ENCODE measurements around the gene VAV2.

Gene VAV2

DNA sequence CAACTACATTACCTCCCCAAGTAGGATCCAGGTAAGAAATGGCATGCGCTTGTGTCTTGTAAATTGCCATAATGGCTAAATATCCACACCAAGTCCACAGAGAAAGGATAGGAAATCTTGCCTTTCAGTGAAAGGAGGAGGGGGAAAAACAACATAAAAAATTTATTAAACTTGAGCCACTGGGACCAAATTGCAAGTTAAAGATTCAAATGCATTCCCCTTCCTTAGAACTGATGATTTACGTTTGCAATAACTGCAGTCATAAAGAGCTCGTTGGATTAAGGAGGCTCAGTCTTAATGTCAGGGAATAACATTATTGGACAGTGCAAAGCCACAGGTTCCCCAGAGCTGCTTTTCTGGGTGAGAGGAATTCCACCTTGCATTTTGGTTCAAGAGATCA lies 161.4 kb downstream of the VAV2 start:
- DNase-seq = no peak

DNA sequence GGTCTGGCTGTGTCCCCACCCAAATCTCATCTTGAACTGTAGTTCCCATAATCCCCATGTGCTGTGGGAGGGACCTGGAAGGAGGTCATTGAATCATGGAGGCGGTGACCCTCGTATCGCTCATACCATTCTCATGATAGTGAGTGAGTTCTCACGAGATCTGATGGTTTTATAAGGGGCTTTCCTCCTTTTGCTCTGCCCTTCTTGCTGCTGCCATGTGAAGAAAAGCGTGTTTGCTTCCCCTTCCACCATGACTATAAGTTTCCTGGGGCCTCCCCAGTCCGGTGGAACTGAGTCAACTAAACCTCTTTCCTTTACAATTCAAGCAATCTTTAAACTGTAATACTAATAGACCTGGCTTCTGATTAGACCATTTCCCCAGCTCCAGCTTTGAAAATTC lies 161.8 kb downstream of the VAV2 start:
- no peak for DNase-seq

DNA sequence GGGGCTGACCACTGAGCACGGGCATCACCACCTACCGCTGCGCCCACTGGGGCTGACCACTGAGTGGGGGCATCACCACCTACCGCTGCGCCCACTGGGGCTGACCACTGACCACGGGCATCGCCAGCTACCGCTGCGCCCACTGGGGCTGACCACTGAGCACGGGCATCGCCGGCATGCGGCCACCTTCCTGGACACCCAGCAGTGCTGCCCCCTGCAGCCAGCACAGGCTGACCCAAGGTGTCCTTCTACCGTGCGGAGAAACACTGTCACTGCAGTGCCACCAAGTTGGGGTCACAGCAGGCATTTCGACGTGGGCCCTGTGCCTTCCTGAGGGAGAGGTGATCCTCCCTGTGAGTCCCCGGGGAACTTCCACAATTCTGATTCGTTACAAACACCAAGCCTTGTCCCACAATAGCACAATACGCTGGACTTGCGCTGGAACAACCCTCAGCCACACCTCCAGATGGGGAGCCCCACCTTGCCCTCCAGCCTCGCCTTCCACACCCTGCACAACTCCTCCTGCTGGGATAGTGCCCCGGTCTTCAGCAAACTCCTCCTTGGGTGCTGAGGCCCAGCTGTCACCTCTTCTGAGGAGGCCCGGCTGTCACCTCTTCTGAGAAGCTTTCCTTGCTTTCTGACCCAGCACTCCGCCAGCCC lies 163.7 kb downstream of the VAV2 start:
- DNase-seq = no peak

DNA sequence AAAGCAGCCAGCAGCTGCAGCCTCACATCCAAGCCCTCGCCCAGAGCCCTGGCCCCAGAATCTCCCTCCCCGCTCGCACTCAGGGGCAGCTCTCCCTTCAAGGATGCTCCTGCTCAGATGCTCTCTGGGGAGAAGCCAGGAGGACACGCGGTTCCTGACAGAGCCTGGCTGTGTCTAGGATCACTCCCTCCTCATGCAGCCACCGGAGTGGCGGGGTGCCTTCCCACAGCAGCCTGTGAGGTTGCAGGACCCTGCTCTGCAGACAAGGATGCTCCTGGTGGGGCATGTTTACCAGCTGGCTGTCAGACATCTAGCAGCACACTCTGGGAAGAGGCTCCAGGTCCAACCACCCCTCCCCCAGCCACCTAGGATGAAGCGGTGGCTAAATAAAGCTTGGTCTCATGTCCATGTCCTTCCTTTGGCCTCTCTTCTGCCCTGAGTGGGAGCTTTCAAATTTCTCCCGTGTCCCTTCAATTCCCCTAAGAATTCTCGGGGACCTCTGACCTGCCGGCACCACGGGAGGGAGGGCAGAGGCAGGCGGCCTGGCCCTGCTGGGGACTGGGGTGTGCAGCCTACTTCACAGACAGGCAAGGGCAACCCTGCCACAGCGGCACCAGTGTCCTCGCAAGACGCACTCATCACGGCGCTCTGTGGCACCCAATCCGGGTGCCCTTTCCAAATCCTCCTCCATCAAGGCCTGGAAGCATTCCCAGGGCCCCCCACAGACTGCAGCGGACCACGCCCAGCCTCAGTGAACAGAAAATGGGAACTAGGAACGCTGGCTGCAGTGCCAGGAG lies 165.6 kb downstream of the VAV2 start:
- no peak for DNase-seq

DNA sequence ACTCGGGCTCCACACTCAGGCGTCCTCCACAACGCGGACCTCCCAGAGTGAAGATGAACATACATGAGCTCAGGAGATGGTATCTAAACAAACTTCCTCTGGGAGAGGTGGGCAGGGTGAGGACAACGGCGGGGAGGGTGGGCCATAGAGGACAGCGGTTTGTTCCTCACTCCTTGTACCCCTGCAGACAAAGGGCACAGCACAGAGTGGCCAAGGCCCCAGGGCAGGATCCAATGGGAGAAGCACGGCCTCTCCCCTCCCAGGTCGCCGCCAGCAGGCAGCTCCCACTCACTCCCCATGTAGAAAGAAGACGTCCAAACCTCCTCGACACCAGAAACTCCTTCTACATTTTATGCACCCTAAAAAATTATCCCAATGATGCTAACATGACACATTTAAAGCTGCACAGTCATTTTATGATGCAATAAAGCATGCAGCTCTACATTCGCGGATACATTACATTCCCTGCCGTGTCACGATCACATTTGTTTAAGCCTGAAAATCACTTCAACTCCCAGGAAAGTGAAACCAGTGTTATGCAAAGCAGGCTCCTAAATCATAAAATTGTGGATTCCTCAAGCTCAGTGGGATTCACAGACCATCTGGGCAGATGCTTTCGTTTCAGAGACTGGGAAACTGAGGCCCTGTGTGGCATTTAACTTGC lies 166.4 kb downstream of the VAV2 start:
- no peak for DNase-seq

DNA sequence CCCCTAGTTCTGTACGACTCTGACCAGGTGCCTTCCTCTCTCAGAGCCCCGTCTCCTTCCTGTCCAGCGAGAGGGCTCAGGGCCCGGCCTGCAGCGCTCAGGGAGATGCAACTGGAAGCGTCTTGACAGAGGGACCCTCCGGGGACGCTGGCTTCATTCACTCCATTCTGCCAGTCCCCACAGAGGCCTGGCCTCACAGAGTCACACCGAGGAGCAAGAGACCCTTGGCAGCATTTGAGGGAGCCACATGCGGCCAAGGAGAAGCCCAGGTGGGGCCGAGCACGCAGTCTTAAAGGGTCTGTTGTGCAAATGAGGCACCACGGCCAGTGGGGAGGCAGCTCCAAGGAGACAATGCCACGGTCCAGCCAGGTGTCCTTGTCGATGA lies 167.3 kb downstream of the VAV2 start:
- no peak for DNase-seq

DNA sequence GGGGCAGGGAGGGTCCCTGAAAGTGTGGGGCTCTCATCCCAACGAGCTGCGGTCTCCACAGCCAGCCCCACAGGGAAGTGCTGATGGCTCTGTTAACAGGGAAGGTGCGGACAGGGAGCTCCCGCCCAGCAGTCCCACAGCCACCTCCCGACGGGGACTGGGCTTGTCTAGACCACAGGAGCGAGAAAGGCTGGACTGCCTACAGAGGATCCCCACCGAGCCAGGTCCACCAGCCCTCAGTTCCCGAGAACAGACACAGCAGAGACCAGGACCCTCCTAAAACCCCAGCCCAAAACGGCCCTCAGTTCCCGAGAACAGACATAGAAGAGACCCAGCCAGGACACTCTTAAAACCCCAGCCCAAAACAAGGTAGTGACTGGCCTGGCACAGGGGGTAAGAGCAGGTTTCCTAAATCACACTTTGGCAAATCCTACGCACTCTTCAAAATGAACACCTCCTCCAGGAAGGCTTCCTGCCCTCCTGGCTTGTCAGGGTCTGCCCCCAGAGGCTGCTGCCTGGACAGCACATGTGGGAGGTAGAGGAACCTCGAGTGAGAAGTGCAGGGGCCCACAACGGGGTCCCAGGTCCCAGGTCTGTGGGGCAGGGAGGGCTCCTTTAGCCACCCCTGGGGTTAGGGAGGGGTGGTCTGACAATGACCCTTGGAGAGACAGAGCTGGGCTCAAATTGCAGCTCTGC lies 167.9 kb downstream of the VAV2 start:
- DNase-seq = no peak

DNA sequence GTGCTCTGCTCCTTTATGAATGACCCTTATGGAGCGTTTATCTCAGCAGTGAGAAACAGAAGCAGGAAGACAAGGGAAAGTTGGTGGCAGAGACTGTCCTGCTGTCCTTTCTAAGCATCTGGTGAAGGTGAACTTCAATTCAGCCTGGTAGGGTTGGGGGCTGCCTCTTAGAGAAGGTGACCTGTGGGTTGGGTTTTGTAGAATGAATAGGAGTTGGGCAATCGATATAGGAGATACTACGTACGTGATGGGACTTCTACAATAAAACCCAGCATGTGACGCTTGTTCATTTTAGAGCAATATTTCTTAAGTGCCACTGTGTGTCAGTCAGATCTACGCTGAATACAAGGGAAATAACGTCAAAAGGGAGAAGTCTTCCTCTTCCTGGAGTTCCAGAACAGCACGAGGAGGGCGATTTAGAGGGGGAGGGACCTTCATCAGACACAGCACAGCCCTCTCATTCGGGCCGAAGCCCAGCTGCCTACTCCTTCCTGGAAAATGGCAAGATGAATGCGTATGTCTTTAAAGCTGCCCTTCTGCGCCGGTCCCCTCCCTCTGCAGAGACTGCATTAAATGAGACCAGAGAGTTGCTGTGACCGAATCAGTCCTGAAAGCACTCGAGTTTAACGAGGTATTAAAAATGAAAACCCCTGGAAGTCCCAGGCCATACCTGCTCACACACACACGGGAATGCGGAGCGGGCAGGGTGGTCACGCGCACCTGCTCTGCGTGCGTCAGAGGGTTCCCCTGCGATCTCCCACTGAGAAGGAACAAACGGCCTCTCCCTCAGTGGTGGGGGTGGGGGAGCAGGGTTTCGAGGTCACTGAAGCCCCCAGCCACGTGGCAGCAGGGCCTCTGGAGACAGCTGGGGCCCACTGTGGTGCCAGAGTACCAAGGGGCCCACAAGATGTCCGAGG lies 168.7 kb downstream of the VAV2 start:
- no peak for DNase-seq

DNA sequence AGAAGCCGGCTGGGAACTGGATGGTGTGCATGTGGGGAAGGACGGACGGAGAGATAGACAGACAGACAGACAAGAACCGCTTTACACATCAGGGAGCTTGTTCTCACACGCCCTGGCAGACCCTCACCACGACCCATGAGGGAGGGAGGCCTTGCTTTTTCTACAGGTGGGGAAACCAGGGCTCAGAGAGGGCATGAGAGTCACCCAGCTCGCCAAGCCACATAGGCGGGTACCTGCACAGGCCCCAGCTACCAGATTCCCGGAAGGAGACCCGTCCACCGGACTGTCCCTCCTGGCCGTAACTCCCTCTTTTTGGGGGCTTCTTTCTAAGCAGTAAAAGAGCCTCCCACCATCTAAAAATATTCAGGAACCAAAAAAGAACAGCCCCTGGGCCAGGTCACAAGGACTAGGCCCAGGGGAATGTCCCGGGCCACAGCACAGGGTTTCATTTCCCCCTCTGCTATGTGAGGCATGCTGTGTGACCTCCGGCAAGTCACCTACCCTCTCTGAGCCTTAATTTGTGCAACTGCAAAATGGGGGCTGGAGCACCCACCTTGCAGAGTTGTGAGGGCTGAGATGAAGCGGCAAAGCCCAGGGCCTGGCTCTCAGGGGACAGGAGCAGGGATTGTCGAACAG lies 169.6 kb downstream of the VAV2 start:
- DNase-seq = no peak

DNA sequence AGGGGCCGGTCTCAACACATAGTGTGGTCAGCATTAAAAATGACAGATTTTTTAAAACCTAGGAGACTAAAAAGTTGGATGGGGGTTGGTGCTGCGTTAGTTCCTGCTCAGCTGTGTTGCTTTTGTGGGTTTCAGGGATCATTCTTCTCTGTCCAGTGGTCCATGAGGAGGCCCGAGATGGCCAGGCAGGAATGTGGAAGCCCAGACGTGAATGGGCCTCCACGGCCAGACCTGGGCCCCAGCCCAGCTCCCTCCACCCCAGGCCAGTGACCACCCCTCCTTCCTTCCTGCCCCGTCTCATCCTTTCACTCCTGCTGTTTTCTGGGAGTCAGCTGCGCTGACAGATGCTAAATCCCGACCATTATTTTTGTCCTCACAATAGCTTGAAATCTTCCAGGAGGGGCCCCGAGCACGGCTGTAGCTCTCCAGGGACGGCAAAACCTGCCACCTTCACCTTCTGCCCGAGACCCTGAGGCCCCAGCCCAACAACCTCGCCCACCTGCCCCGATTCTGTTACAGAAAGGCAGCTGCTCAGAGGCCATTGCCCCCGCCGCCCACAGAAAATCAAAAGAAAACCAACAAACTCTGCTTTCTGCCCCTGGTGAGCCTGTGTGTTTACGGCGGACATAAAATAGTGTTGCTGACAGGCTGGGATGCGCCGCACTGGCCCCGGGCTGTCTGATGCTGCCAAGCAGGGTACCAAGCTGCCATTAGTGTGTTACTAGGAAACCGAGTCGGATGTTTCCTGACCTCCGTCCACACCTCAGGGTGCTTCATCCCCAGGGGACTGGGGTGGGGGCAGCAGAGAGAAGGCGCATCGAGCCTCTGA lies 170.3 kb downstream of the VAV2 start:
- DNase-seq = no peak

DNA sequence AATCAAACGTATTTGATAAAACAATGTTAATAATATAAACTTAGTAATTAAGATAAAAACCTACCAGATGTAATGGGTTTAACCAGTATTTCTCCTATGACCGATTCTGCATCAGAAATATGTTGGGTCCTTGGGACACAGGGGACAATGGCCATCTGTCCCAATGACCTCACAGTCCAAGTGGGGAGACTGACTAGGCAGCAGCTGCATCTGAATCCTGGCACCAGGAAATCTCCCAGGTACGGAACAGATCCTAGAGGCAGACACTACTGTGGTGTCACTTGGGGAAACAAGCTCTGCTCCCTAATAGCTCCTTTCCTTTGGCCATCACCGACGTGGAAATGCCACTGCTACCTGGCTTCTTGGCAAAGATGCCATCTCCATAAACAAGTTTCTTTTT lies 172.2 kb downstream of the VAV2 start:
- no peak for DNase-seq

DNA sequence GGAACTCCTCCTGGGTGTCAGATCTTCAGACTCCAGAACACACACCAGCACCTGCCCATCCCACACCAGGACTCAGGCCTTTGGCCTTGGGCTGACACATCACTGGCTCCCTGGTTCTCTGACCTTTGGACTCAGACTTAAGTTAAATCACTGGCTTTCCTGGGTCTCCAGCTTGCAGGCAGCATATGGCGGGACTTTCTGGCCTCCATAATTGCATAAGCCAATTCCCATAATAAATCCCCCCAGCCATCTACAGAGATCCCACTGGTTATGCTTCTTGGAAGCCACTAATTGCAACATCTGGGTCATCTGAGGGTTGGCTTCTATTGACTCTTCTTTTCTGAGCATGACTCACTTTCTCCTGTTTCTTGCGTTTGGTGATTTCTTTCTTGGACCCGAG lies 173.7 kb downstream of the VAV2 start:
- DNase-seq = no peak

DNA sequence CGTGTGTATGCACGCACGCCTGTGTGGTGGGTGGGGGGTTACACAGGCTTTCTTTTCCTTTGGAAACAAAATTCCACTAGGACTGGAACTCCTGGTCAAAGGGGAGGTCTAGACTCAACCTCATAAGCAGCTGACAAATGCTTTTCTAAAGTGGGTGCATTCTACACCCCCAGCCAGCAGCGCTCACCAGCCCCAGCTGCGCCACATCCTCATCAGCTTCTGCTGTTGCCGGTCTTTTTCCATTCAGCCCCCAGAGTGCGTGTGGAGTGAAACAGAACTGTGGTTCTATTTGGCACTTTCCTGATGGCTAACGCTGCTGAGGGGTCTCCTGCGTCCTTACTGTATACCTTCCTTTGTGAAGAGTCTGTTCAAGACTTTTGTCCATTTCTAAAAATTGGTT lies 176.3 kb downstream of the VAV2 start:
- no peak for DNase-seq

DNA sequence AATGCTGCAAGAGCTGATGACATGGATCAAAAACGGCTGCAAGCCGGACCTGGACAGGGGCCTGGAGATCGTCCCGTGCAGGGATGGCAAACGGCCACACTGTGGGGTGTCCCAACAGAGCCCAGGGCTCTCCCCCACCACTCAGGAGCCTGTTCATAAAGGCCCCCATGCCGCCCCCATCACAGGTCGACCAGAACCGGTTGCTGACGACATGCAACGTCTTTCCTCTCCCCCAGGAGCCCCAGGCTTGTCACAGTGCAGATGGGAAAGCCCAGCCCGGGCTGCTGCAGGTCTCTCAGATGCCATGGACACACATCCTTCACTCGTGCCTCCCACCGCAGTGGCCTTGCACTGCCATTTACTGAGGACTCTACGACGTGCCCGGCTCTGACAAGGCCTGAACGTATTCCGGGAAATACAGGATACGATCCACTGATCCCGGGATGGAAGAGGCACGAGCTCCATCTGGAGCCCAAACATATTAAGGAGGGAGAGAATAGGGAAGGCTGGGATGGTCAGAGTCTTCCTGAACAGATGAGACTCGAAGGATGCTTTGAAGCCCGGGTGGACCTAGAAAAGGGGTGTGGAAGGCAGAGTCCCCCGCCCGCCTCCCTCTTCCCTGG lies 177.4 kb downstream of the VAV2 start:
- DNase-seq = no peak

DNA sequence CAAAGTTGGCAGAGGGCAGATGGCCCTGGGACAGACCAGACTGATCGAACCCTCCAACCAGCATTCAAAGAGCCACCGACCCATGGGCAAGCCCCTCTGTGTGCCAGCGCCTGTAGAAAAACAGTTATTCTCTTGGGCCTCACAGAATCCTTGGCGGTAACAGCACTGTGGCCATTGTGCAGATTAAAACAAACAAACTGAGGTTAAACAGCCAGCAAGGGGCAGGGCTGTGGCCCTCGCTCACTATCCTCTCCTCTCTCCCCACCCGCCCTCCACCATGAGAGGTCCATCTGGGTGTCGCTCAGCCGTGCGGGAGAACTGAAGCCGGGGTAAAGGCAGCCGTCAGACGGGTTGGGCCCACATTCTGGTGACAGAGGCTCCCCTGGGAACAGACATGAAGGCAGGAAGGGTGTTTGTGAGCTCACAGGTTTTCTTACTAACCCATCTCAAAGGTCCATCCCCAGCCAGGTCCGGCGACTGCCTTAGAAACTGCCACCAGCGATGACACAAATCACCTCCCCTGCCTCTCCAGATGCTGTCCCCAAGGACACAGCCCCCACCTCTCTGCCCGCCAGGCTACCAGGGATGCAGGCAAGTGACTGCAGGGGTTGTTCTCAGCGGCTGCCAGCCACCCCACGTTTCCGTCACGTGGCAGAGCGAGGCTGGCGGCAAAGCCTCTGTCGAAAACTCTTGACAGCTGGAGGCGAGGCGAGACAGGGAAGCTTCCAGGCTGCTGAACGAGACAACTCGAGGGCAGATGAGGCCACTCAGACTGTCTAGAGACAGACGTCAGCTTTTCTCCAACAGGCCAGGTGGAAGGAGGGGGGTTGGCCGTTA lies 178.2 kb downstream of the VAV2 start:
- DNase-seq = no peak

DNA sequence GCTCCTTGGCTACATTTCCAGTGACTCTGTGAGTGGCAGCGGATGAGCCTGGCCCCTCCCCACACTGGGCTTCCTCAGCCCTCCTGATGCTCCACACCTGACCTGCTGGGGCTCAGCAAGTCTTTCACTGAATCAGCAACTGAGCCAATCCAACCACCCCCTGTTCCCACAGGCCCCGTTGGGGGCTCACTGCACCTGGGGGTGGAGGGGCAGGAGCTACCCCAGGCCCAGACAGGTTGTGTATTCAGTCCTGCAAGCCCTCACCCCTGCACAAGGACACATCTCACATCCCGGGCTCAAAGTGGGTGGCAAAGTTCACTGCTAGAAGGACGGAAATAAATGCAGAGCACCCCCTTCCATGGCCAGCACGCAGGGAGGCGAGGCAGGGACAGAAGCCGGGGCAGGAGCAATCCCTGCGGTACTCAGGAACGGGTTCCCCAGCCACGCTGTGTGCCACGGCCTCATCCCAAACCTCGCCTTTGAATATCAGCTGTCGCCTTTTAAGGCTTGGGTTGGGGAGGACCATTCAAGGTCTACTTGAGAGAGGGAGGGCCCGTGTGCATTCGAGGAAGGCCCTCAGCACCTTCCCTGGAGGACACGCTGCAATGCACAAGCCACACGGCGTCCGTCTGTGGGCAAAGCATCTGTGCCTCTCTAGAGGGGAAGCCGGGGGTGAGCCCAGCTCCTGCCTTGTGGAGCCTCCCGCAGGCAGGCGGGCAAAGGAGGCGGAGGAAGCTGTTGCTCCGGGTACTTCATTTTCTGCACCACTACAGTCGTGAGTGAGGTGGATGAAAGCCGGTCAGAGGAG lies 179.0 kb downstream of the VAV2 start:
- no peak for DNase-seq

DNA sequence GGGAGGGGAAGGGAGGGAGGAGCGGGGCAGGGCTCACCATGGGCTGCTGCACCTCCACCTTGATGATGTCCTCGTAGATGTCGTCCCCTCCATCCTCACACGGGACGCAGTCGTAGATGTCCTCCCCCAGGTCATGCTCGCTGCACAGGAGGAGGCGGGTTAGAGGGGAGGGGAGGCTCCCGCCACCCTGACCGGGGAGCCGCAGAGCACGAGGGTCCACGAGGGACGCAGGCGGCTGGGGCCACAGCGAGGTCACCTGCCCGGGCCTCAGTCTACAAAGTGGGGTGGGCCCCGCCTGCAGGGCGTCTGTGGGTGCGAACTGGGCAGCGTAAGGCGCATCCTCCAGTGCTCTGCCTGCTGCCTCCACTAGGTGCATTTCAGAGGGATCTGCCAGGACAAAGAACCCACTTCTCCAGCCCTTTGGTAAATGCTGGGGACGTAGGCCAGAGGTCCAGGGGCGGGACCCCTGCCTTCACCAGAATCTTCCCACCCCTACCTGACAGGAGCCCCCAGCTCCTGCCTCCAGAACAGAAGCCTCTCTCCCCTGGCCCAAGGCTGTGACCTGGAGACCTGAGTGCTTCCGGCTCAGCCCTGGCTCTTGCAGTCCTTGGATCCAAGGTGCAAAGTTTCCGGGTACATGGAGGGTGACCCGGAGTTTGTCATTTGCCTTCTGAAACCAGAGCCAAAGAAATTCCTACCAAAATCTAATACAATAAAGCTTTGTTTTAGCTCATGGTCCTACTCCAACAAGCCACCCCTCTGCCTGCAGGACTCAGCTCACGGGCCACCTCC lies 179.9 kb downstream of the VAV2 start:
- DNase-seq = no peak

DNA sequence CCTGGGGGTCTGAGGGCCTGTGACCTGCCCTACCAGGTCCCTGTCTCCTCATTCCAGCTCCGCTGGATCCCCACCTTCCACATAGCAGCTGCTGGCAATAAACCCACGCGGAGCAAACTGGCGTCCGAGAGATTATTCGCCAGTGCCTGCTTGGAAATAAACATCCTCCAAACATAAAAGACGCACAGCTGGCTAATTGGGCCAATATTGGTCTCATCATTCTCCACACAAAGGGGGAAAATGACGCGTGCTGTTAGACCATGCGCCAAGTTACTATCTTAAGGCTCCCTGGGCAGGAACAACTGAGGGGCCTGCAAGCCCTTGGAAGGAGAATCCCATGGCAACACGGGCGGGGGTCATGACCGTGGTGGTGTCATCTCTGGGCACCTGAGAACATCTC lies 180.7 kb downstream of the VAV2 start:
- no peak for DNase-seq

Data from stimulated activated CD4-positive, alpha-beta T cell treated with anti-CD3 and anti-CD28 coated beads, Interleukin-4, amount 100 ng/mL, for 4 hours (primary cell).